H1 (cell line): ENCODE measurements around the gene SLC25A4. TPM values are rescaled to one million over a fixed set of nuclear protein-coding genes. Genes with fewer than 3 reads are reported as not detected.

Source experiments
- CTCF ChIA-PET: fragments of 300-600 bp; sonication (Branson Sonifier 250); formaldehyde crosslinking; loops from one replicate; lab custom pipeline; 2021; ENCODE audit not compliant: partially characterized antibody; lab: Charles Lee
- POLR2A ChIA-PET: fragments of 300-600 bp; sonication (Branson Sonifier 250); formaldehyde crosslinking; loops from one replicate; lab custom pipeline; 2021; ENCODE audit warnings: inconsistent platforms; ENCODE audit not compliant: partially characterized antibody; lab: Charles Lee
- DNase-seq, 2 experiments: peaks; one replicate each; pipeline versions ENCODE4 v3.0.0 to v3.0.0-alpha.2; 2010 to 2022; ENCODE audit warnings: low spot score in 2 of 2, low read depth in 1 of 2, mixed read lengths in 1 of 2
- FAIRE-seq: peaks from 2 replicates; lab custom pipeline; 2011; peaks lifted over from hg19 to GRCh38; lab: Jason Lieb, UNC
- H2AFZ ChIP-seq: 2 replicates; pipeline ENCODE4 v1.8.1; 2012; ENCODE audit warnings: low read length, inconsistent platforms
- H2AK5ac ChIP-seq: 2 replicates; pipeline ENCODE4 v1.6.1; 2013; ENCODE audit warnings: low read depth, low read length
- H2BK120ac ChIP-seq: replicated peaks from 2 replicates; pipeline ENCODE3; 2013; ENCODE audit warnings: low read depth, low read length, inconsistent platforms
- H2BK12ac ChIP-seq: 2 replicates; pipeline ENCODE4 v1.6.1; 2013; ENCODE audit warnings: low read depth, low read length
- H2BK15ac ChIP-seq: 2 replicates; pipeline ENCODE4 v1.6.1; 2013; ENCODE audit warnings: low read length
- H2BK20ac ChIP-seq: 2 replicates; pipeline ENCODE4 v1.6.1; 2013; ENCODE audit warnings: low read length
- H2BK5ac ChIP-seq: 2 replicates; pipeline ENCODE4 v1.6.1; 2013; ENCODE audit warnings: low read depth, low read length
- H3K14ac ChIP-seq: 2 replicates; pipeline ENCODE4 v1.6.1; 2013; ENCODE audit warnings: inconsistent platforms; ENCODE audit not compliant: insufficient read length
- H3K18ac ChIP-seq: 2 replicates; pipeline ENCODE4 v1.6.1; 2013; ENCODE audit warnings: low read length; ENCODE audit errors: extremely low read depth
- H3K23ac ChIP-seq: 2 replicates; pipeline ENCODE4 v1.6.1; 2013; ENCODE audit warnings: inconsistent platforms; ENCODE audit not compliant: insufficient read length
- H3K23me2 ChIP-seq: 2 replicates; pipeline ENCODE4 v1.6.1; 2013; ENCODE audit warnings: low read depth, low read length
- H3K27ac ChIP-seq: 2 replicates; pipeline ENCODE4 v1.6.1; 2011; ENCODE audit warnings: low read depth, low read length, inconsistent platforms
- H3K27me3 ChIP-seq, 4 experiments: replicated peaks in 1 of 4; 1 replicate in 1 of 4; 2 replicates in 3 of 4; pipeline versions ENCODE4 v1.6.1 to v1.8.1; 2011 to 2013; ENCODE audit warnings: low read length in 3 of 4, mild to moderate bottlenecking in 3 of 4, inconsistent platforms in 2 of 4, mixed read lengths in 2 of 4, moderate library complexity in 1 of 4; ENCODE audit not compliant: control insufficient read depth in 3 of 4, insufficient read depth in 3 of 4; ENCODE audit errors: extremely low read depth in 1 of 4
- H3K36me3 ChIP-seq, 4 experiments: 2 replicates each; pipeline versions ENCODE4 v1.6.1 to v1.8.1; 2011 to 2013; ENCODE audit warnings: mild to moderate bottlenecking in 4 of 4, low read length in 3 of 4, moderate library complexity in 2 of 4, control low read depth in 1 of 4, inconsistent platforms in 1 of 4; ENCODE audit not compliant: insufficient read depth in 4 of 4, control insufficient read depth in 2 of 4
- H3K4ac ChIP-seq: replicated peaks from 2 replicates; pipeline ENCODE3; 2013; ENCODE audit warnings: low read length, low read depth, mixed read lengths, inconsistent platforms; ENCODE audit not compliant: insufficient read length
- H3K4me1 ChIP-seq, 4 experiments: replicated peaks in 1 of 4; 1 replicate in 1 of 4; 2 replicates in 3 of 4; pipeline versions ENCODE4 v1.6.1 to v1.8.1; 2011 to 2013; ENCODE audit warnings: low read length in 3 of 4, inconsistent platforms in 2 of 4, mixed read lengths in 1 of 4; ENCODE audit not compliant: insufficient read depth in 4 of 4, control insufficient read depth in 3 of 4
- H3K4me2 ChIP-seq, 2 experiments: 2 replicates each; pipeline versions ENCODE4 v1.6.1 to v1.8.1; 2011 to 2013; ENCODE audit warnings: low read depth in 2 of 2, low read length in 2 of 2, control low read depth in 1 of 2, inconsistent platforms in 1 of 2, mild to moderate bottlenecking in 1 of 2; ENCODE audit not compliant: insufficient read depth in 1 of 2
- H3K4me3 ChIP-seq, 4 experiments: fragments of 200-600, 300-600 bp in 1 of 4; sonication (generic), shearing (Covaris generic), sonication (Bioruptor Twin) in 1 of 4; 2 replicates each; pipeline versions ENCODE4 v1.5.1 to v1.8.1; 2011 to 2016; ENCODE audit warnings: low read length in 4 of 4, low read depth in 3 of 4, control low read depth in 2 of 4, inconsistent platforms in 2 of 4, mild to moderate bottlenecking in 2 of 4, mixed read lengths in 1 of 4, moderate library complexity in 1 of 4; ENCODE audit not compliant: insufficient read depth in 2 of 4; ENCODE audit errors: extremely low read depth in 1 of 4
- H3K56ac ChIP-seq: replicated peaks from 2 replicates; pipeline ENCODE3; 2013; ENCODE audit warnings: low read depth, mild to moderate bottlenecking, mixed read lengths, low read length, inconsistent platforms; ENCODE audit not compliant: insufficient read length
- H3K79me1 ChIP-seq: 2 replicates; pipeline ENCODE4 v1.6.1; 2013; ENCODE audit warnings: low read depth, low read length, control low read depth
- H3K79me2 ChIP-seq, 2 experiments: 2 replicates each; pipeline versions ENCODE4 v1.6.1 to v1.8.1; 2012 to 2013; ENCODE audit warnings: low read length in 2 of 2, mild to moderate bottlenecking in 2 of 2, inconsistent platforms in 1 of 2; ENCODE audit not compliant: insufficient read depth in 2 of 2, control insufficient read depth in 1 of 2
- H3K9ac ChIP-seq, 4 experiments: replicated peaks in 1 of 4; 1 replicate in 1 of 4; 2 replicates in 3 of 4; pipeline versions ENCODE4 v1.6.1 to v1.8.1; 2011 to 2013; ENCODE audit warnings: low read depth in 3 of 4, low read length in 3 of 4, control low read depth in 2 of 4, mild to moderate bottlenecking in 2 of 4, moderate library complexity in 2 of 4, inconsistent platforms in 1 of 4; ENCODE audit errors: extremely low read depth in 1 of 4
- H3K9me3 ChIP-seq, 2 experiments: 2 replicates each; pipeline versions ENCODE4 v1.6.1 to v1.8.1; 2012 to 2013; ENCODE audit warnings: mild to moderate bottlenecking in 2 of 2, moderate library complexity in 2 of 2, control low read depth in 1 of 2, inconsistent platforms in 1 of 2, low read depth in 1 of 2, low read length in 1 of 2, mixed read lengths in 1 of 2; ENCODE audit not compliant: insufficient read depth in 2 of 2
- H4K20me1 ChIP-seq, 2 experiments: replicated peaks in 1 of 2; 2 replicates each; pipeline versions ENCODE3 to v1.8.1; 2011 to 2013; ENCODE audit warnings: inconsistent platforms in 2 of 2, low read length in 2 of 2, mild to moderate bottlenecking in 1 of 2; ENCODE audit not compliant: insufficient read depth in 2 of 2, control insufficient read depth in 1 of 2
- H4K5ac ChIP-seq: 2 replicates; pipeline ENCODE4 v1.6.1; 2013; ENCODE audit warnings: low read length, low read depth, mixed read lengths, inconsistent platforms; ENCODE audit not compliant: insufficient read length
- H4K8ac ChIP-seq: 2 replicates; pipeline ENCODE4 v1.8.0; 2013; ENCODE audit warnings: mild to moderate bottlenecking, moderate library complexity, low read length, inconsistent platforms; ENCODE audit not compliant: insufficient read depth; ENCODE audit errors: extremely low read depth
- H4K91ac ChIP-seq: replicated peaks from 2 replicates; pipeline ENCODE3; 2013; ENCODE audit warnings: low read length, mixed read lengths, inconsistent platforms; ENCODE audit not compliant: insufficient read length
- ASH2L ChIP-seq: fragments of 200-600, 300-600 bp; sonication (generic); IDR thresholded peaks from one replicate; pipeline ENCODE4 v1.7.1; 2017; ENCODE audit warnings: low read length
- BACH1 ChIP-seq: IDR thresholded peaks from 2 replicates; pipeline ENCODE4 v1.6.1; 2012; ENCODE audit warnings: low read length, improper control_type of control experiment
- CBX8 ChIP-seq: fragments of 300-800, 300-1000 bp; sonication (generic); IDR thresholded peaks from 2 replicates; pipeline ENCODE4 v1.7.1; 2016; ENCODE audit warnings: low read depth, low read length, borderline replicate concordance
- CREB1 ChIP-seq: IDR thresholded peaks from 2 replicates; pipeline ENCODE4 v1.6.1; 2012; ENCODE audit warnings: inconsistent platforms
- GABPA ChIP-seq: IDR thresholded peaks from 2 replicates; pipeline ENCODE4 v1.6.1; 2011; ENCODE audit warnings: mild to moderate bottlenecking, low read length, moderate library complexity, borderline replicate concordance; ENCODE audit not compliant: insufficient read depth
- HDAC2 ChIP-seq, 2 experiments: fragments of 300-600 bp in 1 of 2; sonication (generic) in 1 of 2; IDR thresholded peaks; 2 replicates each; pipeline ENCODE4 v1.6.1; 2011 to 2012; ENCODE audit warnings: low read depth in 2 of 2, low read length in 2 of 2, mild to moderate bottlenecking in 2 of 2, moderate library complexity in 2 of 2, borderline replicate concordance in 1 of 2, inconsistent platforms in 1 of 2
- HDAC6 ChIP-seq: IDR thresholded peaks from one replicate; pipeline ENCODE4 v1.7.1; 2012; ENCODE audit warnings: low read depth, mild to moderate bottlenecking, inconsistent platforms, low read length, moderate library complexity
- JUN ChIP-seq: IDR thresholded peaks from 2 replicates; pipeline ENCODE4 v1.6.1; 2011; ENCODE audit warnings: low read depth, mild to moderate bottlenecking, improper control_type of control experiment, low read length
- KDM5A ChIP-seq: fragments of 200-600 bp; IDR thresholded peaks from 2 replicates; pipeline ENCODE4 v1.7.1; 2012; ENCODE audit warnings: mild to moderate bottlenecking, low read length, inconsistent platforms, mixed read lengths
- RNF2 ChIP-seq: fragments of 200-900, 300-1000 bp; sonication (generic); IDR thresholded peaks from 2 replicates; pipeline ENCODE4 v1.7.1; 2016; ENCODE audit warnings: borderline replicate concordance, low read depth, mild to moderate bottlenecking, antibody characterized with exemption, low read length; ENCODE audit not compliant: poor library complexity, severe bottlenecking; ENCODE audit errors: missing control alignments
- SAP30 ChIP-seq: fragments of 300-600 bp; sonication (generic); IDR thresholded peaks from 2 replicates; pipeline ENCODE4 v1.7.1; 2012; ENCODE audit warnings: low read length, moderate library complexity, mild to moderate bottlenecking, inconsistent platforms; ENCODE audit not compliant: insufficient read depth, insufficient replicate concordance
- SIN3A ChIP-seq, 2 experiments: IDR thresholded peaks in 1 of 2; conservative IDR thresholded peaks in 1 of 2; 2 replicates each; pipeline ENCODE4 v1.6.1; 2011 to 2012; ENCODE audit warnings: low read length in 2 of 2, improper control_type of control experiment in 1 of 2, low read depth in 1 of 2, mild to moderate bottlenecking in 1 of 2
- WGBS, 2 experiments: shearing (Covaris generic) in 1 of 2; methylation state at CpG; one replicate each; pipeline versions ENCODE4 v1.1.6 to v1.1.7; 2013 to 2015; ENCODE audit warnings: low lambda C conversion rate in 2 of 2, mixed read lengths in 2 of 2, inconsistent platforms in 1 of 2, low coverage in 1 of 2, missing lambda C conversion rate in 1 of 2; ENCODE audit not compliant: insufficient replicate concordance in 2 of 2, insufficient coverage in 1 of 2, insufficient read length in 1 of 2; ENCODE audit errors: extremely low coverage in 1 of 2, missing lambda C conversion rate in 1 of 2; 5-methylcytosine and 5-hydroxymethylcytosine counted together
- polyA plus RNA-seq, 7 experiments: library from polyadenylated mRNA; depleted of rRNA in 3 of 7; stranded (reverse) in 5 of 7; unstranded in 2 of 7; fragments of >200 nt in 5 of 7; fragments of 200-250 nt in 2 of 7; gene quantifications; 1 replicate in 5 of 7; 2 replicates in 1 of 7; 4 replicates in 1 of 7; pipeline versions ENCODE4 v1.2.1 to v1.2.3, GENCODE V29; 2011 to 2013; ENCODE audit warnings: missing spikeins in 2 of 7, mixed read lengths in 2 of 7
- total RNA-seq: library from RNA; stranded (reverse); fragmentation: NEBNext Ultra II Directional; extraction: Animal tissue kit (Norgen Biotek cat#: 25700); gene quantifications from 2 replicates; pipeline ENCODE4 v1.2.1, GENCODE V29; 2021

The SLC25A4 gene
- total and polyA plus RNA-seq, 2 of the 8 experiments (the other 6 are each of a cell fraction or from before 2014, with no cell fraction given) = 41.3 to 42.0 TPM

- Histone ChIP-seq H3K9me3 (no peaks in the 10 kb centered on the region), H4K5ac (no peak overlapping the region), H4K8ac (no peak overlapping the region), H3K23ac (no peak overlapping the region), H4K20me1 (peaks cover 7 to 9% of the 10 kb centered on the region in 2 experiments), H3K79me2 (peaks cover 0 to 16% of the 10 kb centered on the region in 2 experiments; a peak in 3 of 4 replicates), H2BK20ac (no peak overlapping the region), H3K18ac (no peak overlapping the region), H3K4me1 (peaks cover 0 to 9% (median 6%) of the 10 kb centered on the region in 4 experiments; a peak in 5 of 7 replicates), H2BK120ac (no peak overlapping the region), H2AFZ (no peak overlapping the region), H3K9ac (peak overlapping the region in 3 of 4 experiments; percentile 40 to 81 (median 68); a peak in 4 of 7 replicates), H4K91ac (no peak overlapping the region), H3K14ac (no peak overlapping the region), H3K27ac (no peak overlapping the region), H3K36me3 (peaks cover 0 to 28% (median 3%) of the 10 kb centered on the region in 4 experiments; a peak in 2 of 8 replicates), H3K4me3 (peak overlapping the region; percentile 68 to 99 (median 80)), H2BK15ac (no peak overlapping the region), H3K4ac (no peak overlapping the region), H2AK5ac (no peak overlapping the region), H2BK12ac (no peak overlapping the region), H3K23me2 (peaks cover 13% of the 10 kb centered on the region; the same call in 1 of the 2 replicates), H2BK5ac (no peak overlapping the region), H3K27me3 (no peaks in the 10 kb centered on the region; a peak in 1 of 7 replicates), H3K79me1 (peaks cover 2% of the 10 kb centered on the region; the same call in 1 of the 2 replicates), H3K56ac (no peak overlapping the region), H3K4me2 (peak overlapping the region; percentile 93 to 99)
- ChIA-PET POLR2A (interaction anchor here (0.5 to 2.4 kb wide), 18 partner anchors 9 to 1202 kb away, joined by 3 to 13 read pairs (median 4); partner anchors contain the start of genes ANKRD37, HELT and SNX25), CTCF (interaction anchor here (0.7 to 11.4 kb wide), 10 partner anchors 14 to 371 kb away, joined by 3 to 167 read pairs (median 4); partner anchors contain the start of gene UFSP2)
- DNase-seq (no peak), FAIRE-seq (no peak)
- WGBS, 2 experiments = 9% methylated on average over 20 of the region's 30 CpGs; no CpG with 5 or more reads in 1 of the 2 experiments
- TF ChIP-seq KDM5A = no peak
- no peak for TF ChIP-seq GABPA
- no peak for TF ChIP-seq SIN3A (conservative IDR thresholded peaks at IDR 0.05 in 1 of 2, IDR thresholded peaks at IDR 0.05 in 1 of 2; ENCODE audit: low read depth in 1 of 2, low read length in 2 of 2)
- no peak for TF ChIP-seq BACH1
- TF ChIP-seq HDAC6 = no peak
- TF ChIP-seq SAP30 = no peak
- no peak for TF ChIP-seq ASH2L
- no peak for TF ChIP-seq HDAC2 (IDR thresholded peaks at IDR 0.05; ENCODE audit: borderline replicate concordance in 1 of 2, low read depth in 2 of 2, low read length in 2 of 2)
- TF ChIP-seq JUN = no peak
- TF ChIP-seq CBX8 = no peak
- TF ChIP-seq CREB1 = no peak
- no peak for TF ChIP-seq RNF2
These were observed 519 bp downstream of the SLC25A4 start for GRCh38 chr4:185143601-185143969.
